ENCODE measurements around the gene DNAAF1.
A peak's percentile ranks its signal among the peaks of the same experiment; 100 is the strongest.
"Not testable (repeated sequence)": the region's sequence is repeated elsewhere in the genome, so short reads cannot be mapped to it uniquely, and the experiment has no call there.

Gene DNAAF1

DNA sequence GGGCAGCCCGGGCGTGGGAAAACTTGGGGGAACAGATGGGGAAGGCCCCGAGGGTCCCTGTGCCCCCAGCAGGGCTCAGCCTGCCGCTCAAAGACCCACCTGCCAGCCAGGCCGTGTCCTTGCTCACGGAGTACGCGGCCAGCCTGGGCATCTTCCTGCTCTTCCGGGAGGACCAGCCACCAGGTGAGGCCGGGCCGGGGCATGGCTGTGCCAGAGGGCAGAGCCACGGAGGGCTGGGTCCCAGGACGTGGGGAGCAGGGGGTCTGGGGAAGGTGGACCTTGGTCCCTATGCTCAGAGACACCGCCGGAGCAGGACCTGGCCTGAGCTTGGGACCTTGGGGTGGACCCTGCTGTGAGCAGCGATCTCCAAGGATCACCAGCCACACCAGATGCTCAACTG is 46.4 kb downstream of the DNAAF1 start:
- peaks cover 4% of the 10 kb centered on the region for H3K36me3 Mint-ChIP-seq
- CTCF ChIA-PET = no interaction called here
- H3K27ac Mint-ChIP-seq = no peak overlapping the region
- DNase-seq = no peak
- H3K9me3 Mint-ChIP-seq = no peaks in the 10 kb centered on the region
- no peak overlapping the region for H3K4me3 Mint-ChIP-seq
- no peaks in the 10 kb centered on the region for H3K27me3 Mint-ChIP-seq
- H3K4me1 Mint-ChIP-seq = peaks cover 25% of the 10 kb centered on the region

DNA sequence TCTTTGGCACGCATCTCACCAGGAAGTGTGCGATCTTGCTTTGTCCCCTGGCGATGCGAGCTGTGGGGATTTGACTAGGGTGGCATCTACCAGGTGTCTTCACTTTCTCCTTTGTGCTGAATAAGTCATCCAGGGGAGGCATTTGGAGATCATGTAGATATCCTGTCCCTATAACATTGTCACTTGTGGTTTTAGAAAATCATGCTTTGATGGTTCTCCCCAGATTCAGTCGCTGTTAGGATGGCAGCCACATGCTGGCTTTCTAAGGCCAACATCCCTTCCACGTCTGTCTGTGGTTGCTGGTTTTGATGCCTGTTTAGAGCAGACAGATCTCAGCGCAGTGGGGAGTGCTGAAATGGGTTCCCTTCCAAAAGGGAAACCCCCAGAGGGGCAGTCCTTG is 48.4 kb downstream of the DNAAF1 start:
- peak overlapping the region; percentile 85 for H3K27ac Mint-ChIP-seq
- peak overlapping the region; percentile 24 for H3K4me3 Mint-ChIP-seq
- peak; percentile 43 for DNase-seq

DNA sequence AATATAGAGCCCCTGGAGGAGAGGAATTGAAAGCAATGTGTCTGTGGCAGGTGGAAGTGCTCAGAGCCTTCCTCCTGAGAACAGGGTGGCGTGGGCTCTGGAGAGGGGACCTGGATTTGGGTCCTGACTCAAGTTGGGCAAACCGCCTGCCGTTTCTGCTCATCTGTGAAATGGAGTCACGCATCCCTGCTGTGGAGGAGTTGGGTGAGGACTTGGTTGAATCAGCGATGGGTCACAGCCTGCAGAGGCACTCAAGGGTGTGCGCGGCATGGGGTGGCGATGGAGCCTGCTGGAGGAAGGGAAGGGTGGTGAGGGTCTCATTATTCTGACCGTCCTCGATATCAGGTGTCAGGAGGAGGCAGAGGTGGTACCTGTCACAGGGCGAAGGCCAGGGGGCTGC is 48.9 kb downstream of the DNAAF1 start:
- H3K27ac Mint-ChIP-seq = peak overlapping the region; percentile 85
- H3K4me3 Mint-ChIP-seq = peak overlapping the region; percentile 24
- peaks cover 22% of the 10 kb centered on the region for H3K4me1 Mint-ChIP-seq
- no peaks in the 10 kb centered on the region for H3K9me3 Mint-ChIP-seq
- CTCF ChIA-PET = no interaction called here
- H3K36me3 Mint-ChIP-seq = no peaks in the 10 kb centered on the region
- H3K27me3 Mint-ChIP-seq = peaks cover 1% of the 10 kb centered on the region
- DNase-seq = no peak

More for the DNA sequence above, 48.4 kb downstream of the DNAAF1 start:
- H3K9me3 Mint-ChIP-seq = no peaks in the 10 kb centered on the region
- no peaks in the 10 kb centered on the region for H3K27me3 Mint-ChIP-seq
- H3K4me1 Mint-ChIP-seq = peaks cover 22% of the 10 kb centered on the region
- CTCF ChIA-PET = no interaction called here
- no peaks in the 10 kb centered on the region for H3K36me3 Mint-ChIP-seq

DNA sequence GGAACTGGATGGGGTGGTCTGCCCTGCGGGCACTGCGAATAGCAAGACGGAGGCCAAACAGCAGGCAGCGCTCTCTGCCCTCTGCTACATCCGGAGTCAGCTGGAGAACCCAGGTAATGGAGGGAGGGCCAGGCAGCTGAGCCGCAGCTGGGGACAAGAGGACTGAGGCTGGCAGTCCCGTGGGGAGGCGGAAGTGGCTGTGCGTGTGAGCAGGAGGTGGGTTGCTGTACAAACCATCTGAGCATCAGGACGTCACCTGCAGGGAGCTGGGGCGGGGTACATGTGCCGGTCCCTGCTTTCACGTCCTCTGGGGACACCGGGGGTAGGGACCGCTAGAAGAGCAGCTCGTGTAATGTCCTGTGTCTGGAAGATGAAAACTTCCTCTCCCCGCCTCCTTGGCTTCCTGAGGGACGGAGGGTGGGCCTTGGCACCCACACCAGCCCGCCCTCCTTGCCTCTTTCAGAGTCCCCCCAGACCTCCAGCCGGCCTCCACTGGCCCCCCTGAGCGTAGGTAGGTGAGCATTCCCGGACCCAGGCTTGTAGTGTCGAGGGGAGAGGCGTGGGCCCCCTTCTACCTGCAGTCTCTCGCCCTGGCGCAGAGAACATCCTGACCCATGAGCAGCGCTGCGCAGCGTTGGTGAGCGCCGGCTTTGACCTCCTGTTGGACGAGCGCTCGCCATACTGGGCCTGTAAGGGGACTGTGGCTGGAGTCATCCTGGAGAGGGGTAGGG is 49.5 kb downstream of the DNAAF1 start:
- H3K9me3 Mint-ChIP-seq = no peaks in the 10 kb centered on the region
- peaks cover 22% of the 10 kb centered on the region for H3K4me1 Mint-ChIP-seq
- H3K27ac Mint-ChIP-seq = peak overlapping the region; percentile 85
- CTCF ChIA-PET = no interaction called here
- peak; percentile 80 for DNase-seq
- H3K27me3 Mint-ChIP-seq = peaks cover 4% of the 10 kb centered on the region
- no peaks in the 10 kb centered on the region for H3K36me3 Mint-ChIP-seq
- peak overlapping the region; percentile 24 for H3K4me3 Mint-ChIP-seq

DNA sequence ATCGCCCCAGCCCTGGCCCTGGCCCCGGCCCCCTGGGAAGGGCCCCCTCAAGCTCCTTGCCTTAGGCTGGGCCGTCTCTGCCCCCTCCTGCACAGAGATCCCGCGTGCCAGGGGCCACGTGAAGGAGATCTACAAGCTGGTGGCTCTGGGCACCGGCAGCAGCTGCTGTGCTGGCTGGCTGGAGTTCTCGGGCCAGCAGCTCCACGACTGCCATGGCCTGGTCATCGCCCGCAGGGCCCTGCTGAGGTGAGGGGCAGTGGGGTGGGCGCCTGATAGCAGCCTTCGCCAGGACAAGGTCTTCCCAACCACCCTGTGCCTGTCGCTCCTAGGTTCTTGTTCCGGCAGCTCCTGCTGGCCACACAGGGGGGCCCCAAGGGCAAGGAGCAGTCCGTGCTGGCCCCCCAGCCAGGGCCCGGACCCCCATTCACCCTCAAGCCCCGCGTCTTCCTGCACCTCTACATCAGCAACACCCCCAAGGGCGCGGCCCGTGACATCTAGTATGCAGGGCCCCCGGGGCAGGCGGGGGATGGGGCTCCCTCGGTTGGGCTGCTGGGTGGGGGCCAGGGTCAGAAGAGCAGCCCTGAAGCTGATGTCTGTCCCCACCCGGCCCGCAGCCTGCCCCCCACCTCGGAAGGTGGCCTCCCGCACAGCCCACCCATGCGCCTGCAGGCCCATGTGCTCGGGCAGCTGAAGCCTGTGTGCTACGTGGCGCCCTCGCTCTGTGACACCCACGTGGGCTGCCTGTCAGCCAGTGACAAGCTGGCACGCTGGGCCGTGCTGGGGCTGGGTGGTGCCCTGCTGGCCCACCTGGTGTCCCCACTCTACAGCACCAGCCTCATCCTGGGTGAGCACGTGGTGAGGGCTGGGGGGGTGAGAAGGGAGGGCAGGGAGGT is 50.3 kb downstream of the DNAAF1 start:
- DNase-seq = no peak
- Mint-ChIP-seq H3K27me3 (peaks cover 4% of the 10 kb centered on the region), H3K9me3 (no peaks in the 10 kb centered on the region), H3K4me1 (peaks cover 22% of the 10 kb centered on the region), H3K27ac (no peak overlapping the region), H3K36me3 (no peaks in the 10 kb centered on the region), H3K4me3 (no peak overlapping the region)
- CTCF ChIA-PET = interaction anchor here (1.2 kb wide), 1 partner anchor 9 kb away, joined by 3 read pairs; the partner anchor contains the start of gene TAF1C

DNA sequence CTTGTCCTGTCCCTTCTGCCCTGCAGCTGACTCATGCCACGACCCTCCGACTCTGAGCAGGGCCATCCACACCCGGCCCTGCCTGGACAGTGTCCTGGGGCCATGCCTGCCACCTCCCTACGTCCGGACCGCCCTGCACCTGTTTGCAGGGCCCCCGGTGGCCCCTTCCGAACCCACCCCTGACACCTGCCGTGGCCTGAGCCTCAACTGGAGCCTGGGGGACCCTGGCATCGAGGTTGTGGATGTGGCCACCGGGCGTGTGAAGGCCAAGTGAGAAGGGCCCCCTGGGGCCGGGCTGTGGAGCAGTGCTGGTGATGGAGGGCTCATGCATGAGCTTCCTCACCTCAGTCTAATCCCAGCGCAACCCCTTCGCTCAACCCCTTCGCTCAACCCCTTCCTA is 51.0 kb downstream of the DNAAF1 start:
- Mint-ChIP-seq H3K9me3 (no peaks in the 10 kb centered on the region), H3K4me1 (peaks cover 22% of the 10 kb centered on the region), H3K4me3 (no peak overlapping the region), H3K36me3 (no peaks in the 10 kb centered on the region), H3K27me3 (peaks cover 8% of the 10 kb centered on the region), H3K27ac (no peak overlapping the region)
- CTCF ChIA-PET = interaction anchor here (1.2 kb wide), 1 partner anchor 9 kb away, joined by 3 read pairs; the partner anchor contains the start of gene TAF1C
- no peak for DNase-seq

DNA sequence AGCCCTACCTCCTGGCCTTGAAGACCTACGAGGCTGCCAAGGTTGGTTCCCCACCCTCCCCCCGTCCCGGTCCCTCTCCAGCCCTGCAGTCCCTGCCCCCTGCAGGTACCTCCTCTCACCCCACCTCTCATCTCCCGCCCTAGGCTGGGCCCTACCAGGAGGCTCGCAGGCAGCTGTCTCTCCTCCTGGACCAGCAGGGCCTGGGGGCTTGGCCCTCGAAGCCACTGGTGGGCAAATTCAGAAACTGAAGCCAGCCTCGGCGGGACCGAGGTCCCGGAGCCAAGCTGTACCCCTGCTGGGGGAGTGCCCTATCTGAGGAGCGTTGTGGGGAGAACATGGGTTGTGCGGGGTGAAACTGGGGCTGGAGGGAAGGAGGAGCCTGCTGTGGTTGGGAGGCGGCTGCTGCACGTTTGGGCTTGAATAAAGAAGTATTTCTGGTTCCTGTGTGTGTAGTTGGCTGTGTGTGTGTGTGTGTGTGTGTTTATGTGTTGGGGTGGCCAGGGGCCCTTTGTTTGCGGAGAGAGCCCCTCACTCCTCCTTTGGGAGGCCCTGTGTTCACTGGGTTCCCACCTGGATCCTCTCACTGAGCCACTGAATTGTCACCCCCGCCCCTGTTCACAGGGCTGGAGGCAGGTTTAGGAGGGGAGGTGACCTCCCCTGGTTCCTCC is 51.8 kb downstream of the DNAAF1 start:
- CTCF ChIA-PET = no interaction called here
- H3K27me3 Mint-ChIP-seq = peaks cover 8% of the 10 kb centered on the region
- no peak for DNase-seq

DNA sequence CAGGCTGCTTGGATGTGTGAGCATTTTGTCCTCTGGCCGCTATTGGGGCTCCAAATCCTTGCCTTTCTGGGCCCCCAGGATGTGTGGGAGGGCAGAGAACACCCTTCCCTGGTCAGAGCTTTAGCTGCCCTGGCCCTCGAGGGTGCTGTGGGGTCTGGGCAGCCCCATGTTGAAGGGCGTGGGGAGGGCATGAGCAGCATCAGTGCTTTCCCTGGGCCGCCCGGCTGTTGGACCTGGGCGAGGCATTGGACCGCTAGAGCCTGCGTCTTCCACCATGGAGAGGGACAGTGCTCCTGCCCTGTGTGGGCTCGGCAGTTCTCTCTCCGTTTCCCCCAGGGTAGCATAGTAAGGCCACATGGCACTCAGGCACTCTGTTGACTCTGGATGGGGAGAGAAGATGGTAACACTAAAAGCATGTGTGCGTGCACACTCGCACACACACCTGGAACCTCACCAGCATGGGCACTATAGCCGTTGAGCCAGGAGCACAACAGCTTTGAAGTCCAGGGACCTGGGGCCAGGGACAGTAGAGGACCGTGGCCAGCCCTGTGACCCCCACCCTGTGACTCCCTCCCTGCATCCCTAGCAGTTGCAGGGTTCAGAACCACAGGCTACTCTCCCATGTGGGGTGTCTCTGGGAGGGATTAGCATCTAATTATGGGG is 52.5 kb downstream of the DNAAF1 start:
- Mint-ChIP-seq H3K27me3 (peaks cover 8% of the 10 kb centered on the region), H3K36me3 (no peaks in the 10 kb centered on the region), H3K9me3 (no peaks in the 10 kb centered on the region), H3K27ac (no peak overlapping the region), H3K4me3 (no peak overlapping the region), H3K4me1 (peaks cover 22% of the 10 kb centered on the region)
- CTCF ChIA-PET = interaction anchor here (1.5 kb wide), 1 partner anchor 11 kb away, joined by 3 read pairs; the partner anchor contains the start of gene TAF1C
- DNase-seq = no peak

More for the DNA sequence above, 51.8 kb downstream of the DNAAF1 start:
- no peaks in the 10 kb centered on the region for H3K36me3 Mint-ChIP-seq
- no peak overlapping the region for H3K27ac Mint-ChIP-seq
- peaks cover 22% of the 10 kb centered on the region for H3K4me1 Mint-ChIP-seq
- no peaks in the 10 kb centered on the region for H3K9me3 Mint-ChIP-seq
- no peak overlapping the region for H3K4me3 Mint-ChIP-seq

DNA sequence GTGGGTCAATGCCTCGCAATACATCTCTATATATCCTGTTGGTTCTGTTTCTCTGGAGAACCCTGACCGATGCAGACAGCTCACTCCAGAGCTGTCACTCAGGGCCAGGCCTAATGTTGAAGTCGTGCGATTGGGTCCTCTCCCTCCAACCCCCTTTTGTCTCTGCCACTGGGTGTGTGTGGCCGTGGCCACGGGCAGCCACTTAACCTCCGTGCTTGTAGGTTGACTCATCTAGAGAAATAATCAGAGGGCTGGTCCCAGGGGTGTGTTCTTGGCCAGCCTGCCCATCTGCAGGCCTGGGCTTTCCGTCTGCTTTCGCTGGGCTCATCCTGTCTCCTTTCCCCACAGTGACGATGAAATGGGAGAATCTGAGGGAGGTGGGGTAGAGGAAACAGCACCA is 53.3 kb downstream of the DNAAF1 start:
- H3K4me1 Mint-ChIP-seq = peaks cover 15% of the 10 kb centered on the region
- DNase-seq = no peak
- no peak overlapping the region for H3K4me3 Mint-ChIP-seq
- CTCF ChIA-PET = interaction anchor here (1.5 kb wide), 1 partner anchor 11 kb away, joined by 3 read pairs; the partner anchor contains the start of gene TAF1C
- no peaks in the 10 kb centered on the region for H3K9me3 Mint-ChIP-seq
- H3K36me3 Mint-ChIP-seq = no peaks in the 10 kb centered on the region
- peaks cover 8% of the 10 kb centered on the region for H3K27me3 Mint-ChIP-seq
- no peak overlapping the region for H3K27ac Mint-ChIP-seq

DNA sequence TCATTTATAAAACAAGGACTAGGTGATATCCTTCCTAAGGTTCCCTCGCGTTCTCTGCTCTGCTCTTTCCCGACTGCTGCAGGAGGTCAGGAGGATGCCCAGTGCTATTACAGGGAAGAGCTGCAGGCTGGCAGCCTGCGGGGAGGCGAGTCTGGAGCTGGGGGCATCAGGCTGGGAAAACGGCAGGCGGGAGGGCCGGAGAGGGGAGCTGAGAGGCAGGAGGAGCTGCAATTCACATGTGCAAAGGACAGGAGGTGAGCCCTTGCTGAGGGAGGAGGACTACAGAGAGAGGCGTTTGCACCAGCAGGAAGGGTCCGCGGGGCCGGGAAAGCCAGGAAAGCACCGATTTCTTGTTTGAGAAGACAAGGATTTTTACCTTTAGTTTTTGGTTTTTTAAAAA is 54.0 kb downstream of the DNAAF1 start:
- Mint-ChIP-seq H3K9me3 (no peaks in the 10 kb centered on the region), H3K27ac (no peak overlapping the region), H3K36me3 (no peaks in the 10 kb centered on the region), H3K27me3 (peaks cover 8% of the 10 kb centered on the region), H3K4me1 (peaks cover 8% of the 10 kb centered on the region), H3K4me3 (no peak overlapping the region)
- no peak for DNase-seq
- CTCF ChIA-PET = no interaction called here

DNA sequence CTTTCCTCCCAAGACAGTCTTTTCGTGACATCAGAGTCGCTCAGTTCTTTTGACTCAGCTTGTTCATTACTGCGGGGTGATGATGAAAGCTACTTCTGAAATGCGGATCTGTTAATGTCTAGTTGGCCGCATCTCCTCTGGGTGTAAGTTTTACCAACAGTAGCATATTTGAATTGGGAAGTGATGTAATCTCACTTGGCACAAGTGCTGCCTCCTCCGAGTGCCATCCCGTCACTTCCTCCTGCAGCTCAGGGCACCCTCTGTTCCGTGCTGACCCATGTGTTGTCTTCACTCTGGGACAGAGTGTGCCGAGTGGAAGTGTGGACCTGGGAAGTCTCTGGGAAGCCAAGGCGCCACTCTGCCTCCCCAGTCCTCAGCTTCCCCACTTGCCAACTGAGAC is 54.8 kb downstream of the DNAAF1 start:
- CTCF ChIA-PET = no interaction called here
- Mint-ChIP-seq H3K36me3 (no peaks in the 10 kb centered on the region), H3K9me3 (no peaks in the 10 kb centered on the region), H3K4me1 (peaks cover under 1% of the 10 kb centered on the region), H3K4me3 (no peak overlapping the region), H3K27me3 (peaks cover 8% of the 10 kb centered on the region), H3K27ac (no peak overlapping the region)
- DNase-seq = no peak

DNA sequence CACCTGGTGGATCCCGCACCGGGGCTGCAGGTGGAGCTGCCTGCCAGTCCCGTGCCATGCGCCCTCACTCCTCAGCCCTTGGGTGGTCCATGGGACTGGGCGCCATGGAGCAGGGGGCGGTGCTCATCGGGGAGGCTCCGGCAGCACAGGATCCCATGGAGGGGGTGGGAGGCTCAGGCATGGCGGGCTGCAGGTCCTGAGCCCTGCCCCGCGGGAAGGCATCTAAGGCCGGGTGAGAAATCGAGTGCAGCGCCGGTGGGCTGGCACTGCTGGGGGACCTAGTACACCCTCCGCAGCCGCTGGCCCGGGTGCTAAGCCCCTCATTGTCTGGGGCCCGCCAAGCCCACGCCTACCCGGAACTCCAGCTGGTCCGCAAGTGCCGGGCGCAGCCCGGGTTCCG is 59.4 kb downstream of the DNAAF1 start:
- H3K36me3 Mint-ChIP-seq, H3K27ac Mint-ChIP-seq, DNase-seq, H3K27me3 Mint-ChIP-seq, H3K4me1 Mint-ChIP-seq, H3K4me3 Mint-ChIP-seq, CTCF ChIA-PET, H3K9me3 Mint-ChIP-seq: not testable (repeated sequence)

DNA sequence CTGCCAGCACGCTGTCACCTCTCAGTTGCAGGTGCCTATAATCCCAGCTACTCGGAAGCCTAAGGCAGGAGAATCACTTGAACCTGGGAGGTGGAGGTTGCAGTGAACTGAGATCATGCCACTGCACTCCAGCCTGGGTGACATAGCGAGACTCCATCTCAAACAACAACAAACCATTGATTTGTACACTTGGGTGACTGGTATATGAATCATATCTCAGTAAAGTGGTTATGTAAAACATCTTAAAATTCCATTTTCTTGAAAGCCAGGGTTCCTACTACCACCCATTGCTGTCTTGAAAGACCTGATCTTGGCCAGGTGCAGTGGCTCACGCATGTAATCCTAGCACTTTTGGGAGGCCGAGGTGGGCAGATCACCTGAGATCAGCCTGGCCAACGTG is 60.0 kb downstream of the DNAAF1 start:
- H3K9me3 Mint-ChIP-seq, H3K36me3 Mint-ChIP-seq, CTCF ChIA-PET, H3K4me1 Mint-ChIP-seq, H3K27me3 Mint-ChIP-seq, H3K4me3 Mint-ChIP-seq, H3K27ac Mint-ChIP-seq, DNase-seq: not testable (repeated sequence)
